ENCODE results near the gene NKAIN4.

DNA sequence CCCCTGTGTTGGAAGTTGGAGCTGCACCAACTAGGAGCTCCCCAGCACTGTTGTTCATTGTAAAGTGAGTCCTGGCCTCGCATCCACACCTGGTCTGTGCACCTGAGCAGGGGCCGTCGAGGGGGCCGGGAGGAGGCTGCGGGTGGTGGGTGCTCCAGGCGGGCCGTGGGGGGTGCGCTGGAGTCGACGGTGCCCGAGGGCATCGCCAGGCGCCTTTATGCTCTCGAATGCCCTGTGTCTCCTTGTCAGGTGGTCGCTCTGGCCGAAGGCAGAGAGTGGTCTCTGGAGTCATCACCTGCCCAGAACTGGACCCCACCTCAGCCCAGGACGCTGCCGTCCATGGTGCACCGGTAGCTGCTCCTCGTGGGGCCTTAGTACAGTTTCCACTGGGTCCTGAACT lies 22.7 kb upstream of the NKAIN4 start:
- TF ChIP-seq, protein P1, sequence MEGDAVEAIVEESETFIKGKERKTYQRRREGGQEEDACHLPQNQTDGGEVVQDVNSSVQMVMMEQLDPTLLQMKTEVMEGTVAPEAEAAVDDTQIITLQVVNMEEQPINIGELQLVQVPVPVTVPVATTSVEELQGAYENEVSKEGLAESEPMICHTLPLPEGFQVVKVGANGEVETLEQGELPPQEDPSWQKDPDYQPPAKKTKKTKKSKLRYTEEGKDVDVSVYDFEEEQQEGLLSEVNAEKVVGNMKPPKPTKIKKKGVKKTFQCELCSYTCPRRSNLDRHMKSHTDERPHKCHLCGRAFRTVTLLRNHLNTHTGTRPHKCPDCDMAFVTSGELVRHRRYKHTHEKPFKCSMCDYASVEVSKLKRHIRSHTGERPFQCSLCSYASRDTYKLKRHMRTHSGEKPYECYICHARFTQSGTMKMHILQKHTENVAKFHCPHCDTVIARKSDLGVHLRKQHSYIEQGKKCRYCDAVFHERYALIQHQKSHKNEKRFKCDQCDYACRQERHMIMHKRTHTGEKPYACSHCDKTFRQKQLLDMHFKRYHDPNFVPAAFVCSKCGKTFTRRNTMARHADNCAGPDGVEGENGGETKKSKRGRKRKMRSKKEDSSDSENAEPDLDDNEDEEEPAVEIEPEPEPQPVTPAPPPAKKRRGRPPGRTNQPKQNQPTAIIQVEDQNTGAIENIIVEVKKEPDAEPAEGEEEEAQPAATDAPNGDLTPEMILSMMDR (conservative IDR thresholded peaks at IDR 0.05), result no peak
- TF ChIP-seq ZFX (IDR thresholded peaks at IDR 0.05), result no peak

Measured in C4-2B (cell line).